ENCODE data around the gene ATP10A. TPM values are rescaled to one million over a fixed set of nuclear protein-coding genes. Genes with fewer than 3 reads are reported as not detected.
A peak's percentile ranks its signal among the peaks of the same experiment; 100 is the strongest.

ATP10A gene
- total RNA-seq, 1 experiment from 2014 or later: 3.9 TPM

DNA sequence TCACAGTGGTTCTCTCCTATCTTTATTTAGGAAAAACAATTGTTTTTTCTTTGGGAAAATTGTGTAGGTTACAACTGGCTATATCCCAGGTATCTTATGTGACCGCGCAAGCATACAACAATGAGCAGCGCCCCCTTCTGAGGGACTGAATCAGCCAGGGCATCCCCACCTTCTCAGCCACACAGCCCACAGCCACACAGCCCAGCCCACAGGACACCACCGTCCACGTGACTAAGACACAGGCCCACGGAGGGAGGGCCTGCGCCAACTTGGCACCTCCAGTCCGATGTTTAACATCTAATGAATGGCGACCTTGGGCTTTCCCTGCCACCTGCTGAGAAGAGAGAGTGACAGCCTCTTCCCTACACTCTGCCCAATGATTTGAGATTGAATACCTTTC lies 68.1 kb downstream of the ATP10A start:
- H2AFZ ChIP-seq (ENCODE audit: low read length): no peak overlapping the region
- no peak overlapping the region for H3K9ac ChIP-seq (ENCODE audit: extremely low read depth, insufficient read length, low read length)
- no peaks in the 10 kb centered on the region for H3K79me2 ChIP-seq (ENCODE audit: insufficient read depth, low read length)
- H2AK5ac ChIP-seq (ENCODE audit: insufficient read length, low read length): no peak overlapping the region
- H3K14ac ChIP-seq (ENCODE audit: insufficient read depth, low read length): no peak overlapping the region
- no peak overlapping the region for H2BK5ac ChIP-seq (ENCODE audit: insufficient read length, low read length)
- no peak overlapping the region for H3K27ac ChIP-seq (ENCODE audit: insufficient read length, low read depth, low read length)
- peaks cover 0 to 2% (median 0%) of the 10 kb centered on the region in 3 experiments; a peak in 2 of 7 replicates for H3K36me3 Mint-ChIP-seq (ENCODE audit: insufficient read depth in 1 of 3, low read depth in 3 of 3)
- H3K56ac ChIP-seq (ENCODE audit: insufficient read length, low read depth, low read length): no peak overlapping the region
- H3K79me1 ChIP-seq (ENCODE audit: insufficient read depth, low read depth, low read length, poor library complexity, severe bottlenecking): no peaks in the 10 kb centered on the region
- no peaks in the 10 kb centered on the region; the same call in 1 of the 2 replicates for H3K27me3 Mint-ChIP-seq (ENCODE audit: low read depth)
- H4K91ac ChIP-seq (ENCODE audit: insufficient read length, low read depth, low read length): no peak overlapping the region
- TF ChIP-seq, protein P1, sequence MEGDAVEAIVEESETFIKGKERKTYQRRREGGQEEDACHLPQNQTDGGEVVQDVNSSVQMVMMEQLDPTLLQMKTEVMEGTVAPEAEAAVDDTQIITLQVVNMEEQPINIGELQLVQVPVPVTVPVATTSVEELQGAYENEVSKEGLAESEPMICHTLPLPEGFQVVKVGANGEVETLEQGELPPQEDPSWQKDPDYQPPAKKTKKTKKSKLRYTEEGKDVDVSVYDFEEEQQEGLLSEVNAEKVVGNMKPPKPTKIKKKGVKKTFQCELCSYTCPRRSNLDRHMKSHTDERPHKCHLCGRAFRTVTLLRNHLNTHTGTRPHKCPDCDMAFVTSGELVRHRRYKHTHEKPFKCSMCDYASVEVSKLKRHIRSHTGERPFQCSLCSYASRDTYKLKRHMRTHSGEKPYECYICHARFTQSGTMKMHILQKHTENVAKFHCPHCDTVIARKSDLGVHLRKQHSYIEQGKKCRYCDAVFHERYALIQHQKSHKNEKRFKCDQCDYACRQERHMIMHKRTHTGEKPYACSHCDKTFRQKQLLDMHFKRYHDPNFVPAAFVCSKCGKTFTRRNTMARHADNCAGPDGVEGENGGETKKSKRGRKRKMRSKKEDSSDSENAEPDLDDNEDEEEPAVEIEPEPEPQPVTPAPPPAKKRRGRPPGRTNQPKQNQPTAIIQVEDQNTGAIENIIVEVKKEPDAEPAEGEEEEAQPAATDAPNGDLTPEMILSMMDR (conservative IDR thresholded peaks at IDR 0.05): 0 out of 3 replicates have a peak, but pooled peaks have one; percentile 21
- no peak overlapping the region for H4K5ac ChIP-seq (ENCODE audit: insufficient read length, low read depth, low read length)
- no peak overlapping the region for H3K4me3 Mint-ChIP-seq
- no peaks in the 10 kb centered on the region for H3K9me3 ChIP-seq (ENCODE audit: control insufficient read depth, low read depth, low read length)
- H3K4me1 Mint-ChIP-seq: peaks cover 27 to 63% of the 10 kb centered on the region in 2 experiments
- H2BK20ac ChIP-seq (ENCODE audit: low read depth, low read length, poor library complexity, severe bottlenecking): no peak overlapping the region
- WGBS (ENCODE audit: extremely low coverage, insufficient read length, low lambda C conversion rate): no CpG with 5 or more reads among the region's 9 CpGs
- no peak overlapping the region for H3K4ac ChIP-seq (ENCODE audit: low read depth, low read length)
- H2BK15ac ChIP-seq (ENCODE audit: low read depth, low read length): no peak overlapping the region
- H3K27ac Mint-ChIP-seq: no peak overlapping the region
- H3K9me3 Mint-ChIP-seq: no peaks in the 10 kb centered on the region; a peak in 2 of 5 replicates
- H3K4me2 ChIP-seq (ENCODE audit: insufficient read depth, insufficient read length, low read length): no peak overlapping the region
- H4K8ac ChIP-seq (replicated peaks; ENCODE audit: insufficient read length, low read depth, low read length): no peak overlapping the region
- H3T11ph ChIP-seq (ENCODE audit: low read length): no peak overlapping the region
- H4K20me1 ChIP-seq (ENCODE audit: control insufficient read depth, insufficient read depth, insufficient read length): no peaks in the 10 kb centered on the region
- peaks cover 3% of the 10 kb centered on the region; the same call in 1 of the 2 replicates for H3K4me1 ChIP-seq (ENCODE audit: insufficient read depth, low read length)
- DNase-seq: peak; percentile 26
- H2BK12ac ChIP-seq (ENCODE audit: insufficient read length, low read depth, low read length): no peak overlapping the region
- no peak overlapping the region for H2BK120ac ChIP-seq (ENCODE audit: low read depth, low read length, poor library complexity, severe bottlenecking)
- H3K18ac ChIP-seq (ENCODE audit: insufficient read length, low read depth, low read length): no peak overlapping the region
- H3K23ac ChIP-seq (ENCODE audit: insufficient read length, low read depth, low read length): no peak overlapping the region
- no peaks in the 10 kb centered on the region for H3K27me3 ChIP-seq (ENCODE audit: insufficient read depth, low read length)
- no peaks in the 10 kb centered on the region for H3K23me2 ChIP-seq (ENCODE audit: insufficient read length, low read depth, low read length, poor library complexity, severe bottlenecking)
